GM12878 (cell line): ENCODE measurements around the gene TRERF1. TPM values are rescaled to one million over a fixed set of nuclear protein-coding genes. Genes with fewer than 3 reads are reported as not detected.

Experiments
- CBFB ChIP-seq: IDR thresholded peaks from 2 replicates; pipeline ENCODE4 v1.6.1; 2016; ENCODE audit warnings: antibody characterized with exemption, low read depth
- ESRRA ChIP-seq: IDR thresholded peaks from 2 replicates; pipeline ENCODE4 v1.6.1; 2012; ENCODE audit warnings: mild to moderate bottlenecking, low read length, improper control_type of control experiment
- PRDM15 ChIP-seq: fragments of 450-650 bp; formaldehyde crosslinking; IDR thresholded peaks from 2 replicates; pipeline ENCODE4 v1.4.0; 2020; ENCODE audit warnings: mild to moderate bottlenecking, moderate library complexity
- REST ChIP-seq: IDR thresholded peaks from 2 replicates; pipeline ENCODE4 v1.6.1; 2012; ENCODE audit warnings: mild to moderate bottlenecking, low read depth, low read length
- ZBTB33 ChIP-seq: fragments of 450-650 bp; IDR thresholded peaks from 2 replicates; pipeline ENCODE4 v1.6.1; 2017; ENCODE audit warnings: mild to moderate bottlenecking
- polyA plus RNA-seq, 11 experiments: library from polyadenylated mRNA; depleted of rRNA in 4 of 11; unstranded in 6 of 11; stranded (reverse) in 5 of 11; fragments of >200 nt; fragmentation: Nextera tagmentation in 4 of 11; fragmentation: Illumina TruSeq in 1 of 11; extraction: Ambion mirVana in 4 of 11; extraction: Trizol in 1 of 11; gene quantifications; 1 replicate in 1 of 11; 2 replicates in 10 of 11; pipeline versions ENCODE4 v1.2.1 to v1.2.3, GENCODE V29; 2011 to 2016; ENCODE audit warnings: inconsistent platforms in 2 of 11, missing spikeins in 2 of 11, low read depth in 1 of 11
- total RNA-seq, 4 experiments: library from RNA; depleted of rRNA in 3 of 4; stranded (reverse); fragments of >200 nt in 3 of 4; fragmentation: Illumina TruSeq in 1 of 4; extraction: Trizol in 1 of 4; gene quantifications; 2 replicates each; pipeline versions ENCODE4 v1.2.1 to v1.2.3, GENCODE V29; 2013 to 2021

Gene TRERF1
- total and polyA plus RNA-seq, 10 of the 15 experiments (the other 5 are each of a cell fraction or from before 2014, with no cell fraction given): 2.2 to 19.4 (median 7.2) TPM

GRCh38 chr6:42407379-42407778, 44.3 kb downstream of the TRERF1 start (continued):
- TF ChIP-seq REST: no peak
- TF ChIP-seq ZBTB33: no peak
- no peak for TF ChIP-seq CBFB
- no peak for TF ChIP-seq ESRRA
- TF ChIP-seq PRDM15 (CRISPR knock-in tag): no peak
